K562 (cell line): ENCODE measurements around the gene C1QTNF8.

Source experiments
- NUFIP1 ChIP-seq: fragments of 450-650 bp; IDR thresholded peaks from 2 replicates; pipeline ENCODE4 v1.6.1; 2018; ENCODE audit not compliant: partially characterized antibody
- POLR2AphosphoS5 ChIP-seq: IDR thresholded peaks from 2 replicates; pipeline ENCODE4 v1.6.1; 2011; ENCODE audit warnings: mild to moderate bottlenecking, low read depth, low read length, moderate library complexity; ENCODE audit not compliant: control insufficient read depth, insufficient read depth
- RAD21 ChIP-seq, 2 experiments: fragments of 250-450 bp in 1 of 2; fragments of 450-650 bp in 1 of 2; sonication (Bioruptor Pico) in 1 of 2; formaldehyde crosslinking in 1 of 2; IDR thresholded peaks in 1 of 2; conservative IDR thresholded peaks in 1 of 2; 2 replicates each; pipeline versions ENCODE4 v1.4.0 to v1.8.0; 2020 to 2022; ENCODE audit warnings: mild to moderate bottlenecking in 2 of 2, moderate library complexity in 1 of 2
- RFX5 ChIP-seq: IDR thresholded peaks from 2 replicates; pipeline ENCODE4 v1.6.1; 2011; ENCODE audit warnings: low read depth, mild to moderate bottlenecking, improper control_type of control experiment, low read length
- TF ChIP-seq, protein P1 (sequence below), 3 experiments: IDR thresholded peaks in 2 of 3; conservative IDR thresholded peaks in 1 of 3; 2 replicates each; pipeline ENCODE4 v1.5.1; 2011 to 2012; ENCODE audit warnings: low read length in 3 of 3, mild to moderate bottlenecking in 3 of 3, control low read depth in 2 of 3, improper control_type of control experiment in 1 of 3, inconsistent platforms in 1 of 3, low read depth in 1 of 3, mixed read lengths in 1 of 3, moderate library complexity in 1 of 3; ENCODE audit not compliant: insufficient read depth in 2 of 3
- TF ChIP-seq, protein P2 (sequence below), 2 experiments: fragments of 250-450 bp in 1 of 2; fragments of 450-650 bp in 1 of 2; sonication (Bioruptor Pico) in 1 of 2; IDR thresholded peaks; 2 replicates each; pipeline versions ENCODE4 v1.6.1 to v1.8.0; 2016 to 2021; ENCODE audit warnings: mild to moderate bottlenecking in 2 of 2, moderate library complexity in 2 of 2, missing compliant biosample characterization in 1 of 2, missing genetic modification characterization in 1 of 2
- TF ChIP-seq, protein P3 (sequence below): fragments of 200-400 bp; formaldehyde crosslinking; IDR thresholded peaks from 2 replicates; pipeline ENCODE4 v1.6.1; 2017; ENCODE audit warnings: mild to moderate bottlenecking, low read depth, low read length, moderate library complexity
- TF ChIP-seq, protein P4 (sequence below), 3 experiments: fragments of 200-800 bp in 1 of 3; fragments of 250-450 bp in 1 of 3; fragments of 450-650 bp in 1 of 3; sonication (Bioruptor Pico) in 1 of 3; sonication (Bioruptor generic) in 1 of 3; formaldehyde crosslinking in 1 of 3; IDR thresholded peaks; 2 replicates each; pipeline versions ENCODE4 v1.6.1 to v1.8.0; 2016 to 2022; ENCODE audit warnings: mild to moderate bottlenecking in 2 of 3, missing genetic modification characterization in 2 of 3, missing compliant biosample characterization in 1 of 3, moderate library complexity in 1 of 3

DNA sequence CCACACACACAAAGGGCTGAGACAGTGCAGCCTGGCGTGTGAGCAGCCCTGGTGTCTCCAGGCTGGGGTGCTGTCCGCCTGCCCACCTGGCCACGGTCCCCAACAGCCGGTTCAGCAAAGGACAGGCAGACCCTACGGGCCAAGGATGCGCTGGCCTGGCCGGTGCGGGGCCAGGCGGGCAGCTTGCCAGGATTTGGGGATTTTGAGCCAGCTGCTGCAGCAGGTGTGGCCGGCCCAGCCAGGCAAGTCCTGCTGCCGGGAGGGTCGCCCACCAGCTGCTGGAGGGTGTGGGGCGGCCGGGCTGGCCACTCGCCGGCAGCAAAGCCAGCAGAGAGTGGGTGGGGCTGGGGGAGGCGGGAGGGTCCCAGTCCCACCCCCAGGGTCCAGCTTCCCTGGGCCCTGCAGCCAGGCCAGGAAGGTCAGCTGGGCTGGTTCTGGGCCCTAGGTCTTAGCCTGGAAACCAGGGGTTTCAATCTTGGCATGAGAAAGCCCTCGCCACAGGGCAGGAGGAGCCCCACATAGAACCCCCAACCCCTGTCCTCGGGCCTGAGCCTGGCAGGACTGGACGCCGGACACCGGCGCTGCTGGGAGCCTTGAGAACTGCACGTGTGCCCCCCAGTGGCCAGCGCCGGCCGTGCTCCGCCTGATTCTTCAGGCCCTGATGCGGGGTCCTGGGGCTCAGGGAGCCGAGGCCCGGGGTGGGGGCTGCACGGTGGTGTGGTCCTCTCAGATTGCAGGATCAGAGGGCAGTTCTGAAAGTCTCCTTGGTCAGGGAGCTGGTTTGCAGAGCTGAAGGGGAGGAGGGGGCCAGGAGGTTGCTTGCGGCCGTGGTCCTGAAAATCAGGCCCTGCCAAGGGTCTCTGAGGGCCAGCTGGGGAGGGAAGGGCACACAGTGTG is 41.1 kb downstream of the C1QTNF8 start:
- TF ChIP-seq POLR2AphosphoS5: no peak
- peak; percentile 52 to 79 for TF ChIP-seq RAD21 (CRISPR knock-in tag; conservative IDR thresholded peaks at IDR 0.05 in 1 of 2, IDR thresholded peaks at IDR 0.05 in 1 of 2)
- TF ChIP-seq, protein P1, sequence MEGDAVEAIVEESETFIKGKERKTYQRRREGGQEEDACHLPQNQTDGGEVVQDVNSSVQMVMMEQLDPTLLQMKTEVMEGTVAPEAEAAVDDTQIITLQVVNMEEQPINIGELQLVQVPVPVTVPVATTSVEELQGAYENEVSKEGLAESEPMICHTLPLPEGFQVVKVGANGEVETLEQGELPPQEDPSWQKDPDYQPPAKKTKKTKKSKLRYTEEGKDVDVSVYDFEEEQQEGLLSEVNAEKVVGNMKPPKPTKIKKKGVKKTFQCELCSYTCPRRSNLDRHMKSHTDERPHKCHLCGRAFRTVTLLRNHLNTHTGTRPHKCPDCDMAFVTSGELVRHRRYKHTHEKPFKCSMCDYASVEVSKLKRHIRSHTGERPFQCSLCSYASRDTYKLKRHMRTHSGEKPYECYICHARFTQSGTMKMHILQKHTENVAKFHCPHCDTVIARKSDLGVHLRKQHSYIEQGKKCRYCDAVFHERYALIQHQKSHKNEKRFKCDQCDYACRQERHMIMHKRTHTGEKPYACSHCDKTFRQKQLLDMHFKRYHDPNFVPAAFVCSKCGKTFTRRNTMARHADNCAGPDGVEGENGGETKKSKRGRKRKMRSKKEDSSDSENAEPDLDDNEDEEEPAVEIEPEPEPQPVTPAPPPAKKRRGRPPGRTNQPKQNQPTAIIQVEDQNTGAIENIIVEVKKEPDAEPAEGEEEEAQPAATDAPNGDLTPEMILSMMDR (IDR thresholded peaks at IDR 0.05 in 2 of 3, conservative IDR thresholded peaks at IDR 0.05 in 1 of 3; ENCODE audit: insufficient read depth in 2 of 3, low read depth in 1 of 3, low read length in 3 of 3): peak; percentile 74 to 81 (median 77)
- no peak for TF ChIP-seq NUFIP1
- TF ChIP-seq, protein P2, sequence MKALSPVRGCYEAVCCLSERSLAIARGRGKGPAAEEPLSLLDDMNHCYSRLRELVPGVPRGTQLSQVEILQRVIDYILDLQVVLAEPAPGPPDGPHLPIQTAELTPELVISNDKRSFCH (CRISPR knock-in tag; IDR thresholded peaks at IDR 0.05): no peak
- TF ChIP-seq, protein P2 (tag; IDR thresholded peaks at IDR 0.05): no peak
- TF ChIP-seq, protein P3, sequence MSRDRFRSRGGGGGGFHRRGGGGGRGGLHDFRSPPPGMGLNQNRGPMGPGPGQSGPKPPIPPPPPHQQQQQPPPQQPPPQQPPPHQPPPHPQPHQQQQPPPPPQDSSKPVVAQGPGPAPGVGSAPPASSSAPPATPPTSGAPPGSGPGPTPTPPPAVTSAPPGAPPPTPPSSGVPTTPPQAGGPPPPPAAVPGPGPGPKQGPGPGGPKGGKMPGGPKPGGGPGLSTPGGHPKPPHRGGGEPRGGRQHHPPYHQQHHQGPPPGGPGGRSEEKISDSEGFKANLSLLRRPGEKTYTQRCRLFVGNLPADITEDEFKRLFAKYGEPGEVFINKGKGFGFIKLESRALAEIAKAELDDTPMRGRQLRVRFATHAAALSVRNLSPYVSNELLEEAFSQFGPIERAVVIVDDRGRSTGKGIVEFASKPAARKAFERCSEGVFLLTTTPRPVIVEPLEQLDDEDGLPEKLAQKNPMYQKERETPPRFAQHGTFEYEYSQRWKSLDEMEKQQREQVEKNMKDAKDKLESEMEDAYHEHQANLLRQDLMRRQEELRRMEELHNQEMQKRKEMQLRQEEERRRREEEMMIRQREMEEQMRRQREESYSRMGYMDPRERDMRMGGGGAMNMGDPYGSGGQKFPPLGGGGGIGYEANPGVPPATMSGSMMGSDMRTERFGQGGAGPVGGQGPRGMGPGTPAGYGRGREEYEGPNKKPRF: no peak
- TF ChIP-seq, protein P4, sequence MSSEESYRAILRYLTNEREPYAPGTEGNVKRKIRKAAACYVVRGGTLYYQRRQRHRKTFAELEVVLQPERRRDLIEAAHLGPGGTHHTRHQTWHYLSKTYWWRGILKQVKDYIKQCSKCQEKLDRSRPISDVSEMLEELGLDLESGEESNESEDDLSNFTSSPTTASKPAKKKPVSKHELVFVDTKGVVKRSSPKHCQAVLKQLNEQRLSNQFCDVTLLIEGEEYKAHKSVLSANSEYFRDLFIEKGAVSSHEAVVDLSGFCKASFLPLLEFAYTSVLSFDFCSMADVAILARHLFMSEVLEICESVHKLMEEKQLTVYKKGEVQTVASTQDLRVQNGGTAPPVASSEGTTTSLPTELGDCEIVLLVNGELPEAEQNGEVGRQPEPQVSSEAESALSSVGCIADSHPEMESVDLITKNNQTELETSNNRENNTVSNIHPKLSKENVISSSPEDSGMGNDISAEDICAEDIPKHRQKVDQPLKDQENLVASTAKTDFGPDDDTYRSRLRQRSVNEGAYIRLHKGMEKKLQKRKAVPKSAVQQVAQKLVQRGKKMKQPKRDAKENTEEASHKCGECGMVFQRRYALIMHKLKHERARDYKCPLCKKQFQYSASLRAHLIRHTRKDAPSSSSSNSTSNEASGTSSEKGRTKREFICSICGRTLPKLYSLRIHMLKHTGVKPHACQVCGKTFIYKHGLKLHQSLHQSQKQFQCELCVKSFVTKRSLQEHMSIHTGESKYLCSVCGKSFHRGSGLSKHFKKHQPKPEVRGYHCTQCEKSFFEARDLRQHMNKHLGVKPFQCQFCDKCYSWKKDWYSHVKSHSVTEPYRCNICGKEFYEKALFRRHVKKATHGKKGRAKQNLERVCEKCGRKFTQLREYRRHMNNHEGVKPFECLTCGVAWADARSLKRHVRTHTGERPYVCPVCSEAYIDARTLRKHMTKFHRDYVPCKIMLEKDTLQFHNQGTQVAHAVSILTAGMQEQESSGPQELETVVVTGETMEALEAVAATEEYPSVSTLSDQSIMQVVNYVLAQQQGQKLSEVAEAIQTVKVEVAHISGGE (CRISPR knock-in tag; IDR thresholded peaks at IDR 0.05): no peak
- no peak for TF ChIP-seq RFX5
